T-cell (primary cell): Measurements from ENCODE around the gene RIPPLY3. TPM values are rescaled to one million over a fixed set of nuclear protein-coding genes. Genes with fewer than 3 reads are reported as not detected.

Experiments used
- ATAC-seq, 4 experiments: fragments of 200-7000 bp in 3 of 4; fragments of 150-1000 bp in 1 of 4; cut with Tn5 transposase; replicated peaks in 1 of 4; 1 replicate in 3 of 4; 2 replicates in 1 of 4; pipeline ENCODE4 v1.10.0; 2021; ENCODE audit warnings: moderate library complexity in 3 of 4, mild to moderate bottlenecking in 2 of 4, moderate number of reproducible peaks in 1 of 4
- CTCF ChIA-PET, 2 donors: fragments of 300-600 bp; sonication (Branson Sonifier 250); formaldehyde crosslinking; loops; one replicate each; lab custom pipeline; 2022; ENCODE audit warnings: antibody characterized with exemption in 2 of 2; lab: Charles Lee
- POLR2A ChIA-PET, 2 donors: fragments of 300-600 bp; sonication (Branson Sonifier 250); formaldehyde crosslinking; loops; one replicate each; lab custom pipeline; 2022; ENCODE audit warnings: antibody characterized with exemption in 2 of 2; lab: Charles Lee
- DNase-seq, 35 experiments: peaks; one replicate each; pipeline versions ENCODE4 v3.0.0 to v3.0.0-alpha.2; 2013 to 2023
- H3K27ac ChIP-seq: one replicate; pipeline ENCODE4 v1.5.1; 2013; ENCODE audit warnings: low read length
- H3K27me3 ChIP-seq, 2 experiments: replicated peaks in 1 of 2; 1 replicate in 1 of 2; 2 replicates in 1 of 2; pipeline versions ENCODE4 v1.6.1 to v1.7.0; 2013; ENCODE audit warnings: low read length in 1 of 2, mixed read lengths in 1 of 2; ENCODE audit not compliant: control insufficient read depth in 2 of 2, insufficient read depth in 2 of 2; ENCODE audit errors: extremely low read depth in 1 of 2
- H3K36me3 ChIP-seq, 2 donors: 1 replicate in 1 of 2; 2 replicates in 1 of 2; pipeline versions ENCODE4 v1.6.1 to v1.7.0; 2013; ENCODE audit warnings: low read length in 1 of 2; ENCODE audit not compliant: control insufficient read depth in 2 of 2, insufficient read depth in 1 of 2; ENCODE audit errors: extremely low read depth in 1 of 2
- H3K4me1 ChIP-seq, 2 experiments: 1 replicate in 1 of 2; 2 replicates in 1 of 2; pipeline versions ENCODE4 v1.6.1 to v1.7.0; 2013; ENCODE audit warnings: low read length in 2 of 2, mixed read lengths in 1 of 2; ENCODE audit not compliant: insufficient read depth in 2 of 2, control insufficient read depth in 1 of 2; ENCODE audit errors: extremely low read depth in 1 of 2
- H3K4me3 ChIP-seq, 2 donors: 1 replicate in 1 of 2; 2 replicates in 1 of 2; pipeline versions ENCODE4 v1.5.1 to v1.7.0; 2013; ENCODE audit warnings: mild to moderate bottlenecking in 2 of 2, low read length in 1 of 2, moderate library complexity in 1 of 2; ENCODE audit not compliant: control insufficient read depth in 1 of 2; ENCODE audit errors: extremely low read depth in 1 of 2
- H3K9me3 ChIP-seq: 2 replicates; pipeline ENCODE4 v1.7.0; 2013
- H3K27ac Mint-ChIP-seq, 2 donors: one replicate each; pipeline ENCODE4 v1.8.0; 2020 to 2021; ENCODE audit warnings: mild to moderate bottlenecking in 2 of 2, mixed read lengths in 2 of 2
- H3K27me3 Mint-ChIP-seq, 2 donors: one replicate each; pipeline ENCODE4 v1.8.0; 2021 to 2022; ENCODE audit warnings: mixed read lengths in 2 of 2
- H3K36me3 Mint-ChIP-seq: one replicate; pipeline ENCODE4 v1.8.0; 2021; ENCODE audit warnings: mixed read lengths
- H3K4me1 Mint-ChIP-seq, 3 donors: one replicate each; pipeline ENCODE4 v1.8.0; 2020 to 2022; ENCODE audit warnings: mixed read lengths in 3 of 3, mild to moderate bottlenecking in 1 of 3
- H3K4me3 Mint-ChIP-seq, 3 donors: one replicate each; pipeline ENCODE4 v1.8.0; 2020 to 2022; ENCODE audit warnings: mild to moderate bottlenecking in 3 of 3, mixed read lengths in 3 of 3, moderate library complexity in 3 of 3
- H3K9me3 Mint-ChIP-seq, 3 donors: one replicate each; pipeline ENCODE4 v1.8.0; 2020 to 2022; ENCODE audit warnings: mixed read lengths in 3 of 3
- WGBS: methylation state at CpG from one replicate; pipeline ENCODE4 v1.1.5; 2013; ENCODE audit warnings: missing lambda C conversion rate; ENCODE audit not compliant: insufficient coverage; 5-methylcytosine and 5-hydroxymethylcytosine counted together
- total RNA-seq, 35 experiments: library from RNA in 6 of 35; stranded (reverse) in 6 of 35; fragments of 120-200 nt in 1 of 35; gene quantifications; one replicate each; pipeline versions ENCODE4 v1.2.1 to v1.2.4 and lab custom pipeline; 2013 to 2026

RIPPLY3 gene
- total RNA-seq, 5 donors from 2014 or later (not counting 1 experiment from before 2014, with no cell fraction given), result not detected

DNA sequence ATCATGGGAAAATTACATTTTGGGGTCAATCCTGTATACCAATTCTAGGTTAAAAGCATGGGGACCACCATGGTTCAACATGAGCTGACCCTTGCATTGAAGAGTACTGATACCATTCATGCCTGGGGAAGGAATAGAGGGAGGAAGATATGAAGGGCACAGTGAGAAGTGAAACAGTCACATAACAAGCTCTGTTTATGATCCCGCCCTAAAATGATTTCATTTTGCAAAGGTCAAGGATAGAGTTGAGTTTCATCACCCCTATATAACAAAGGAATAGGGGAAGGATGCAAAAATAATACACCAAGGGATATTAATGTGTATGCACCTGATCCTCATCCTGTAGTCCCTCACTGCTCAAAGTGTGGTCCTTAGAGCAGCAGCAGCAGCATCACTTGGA lies 37.5 kb upstream of the RIPPLY3 start:
- CTCF ChIA-PET, result interaction anchor here in 1 of 2 donors (0.6 kb wide), 1 partner anchor 855 kb away, joined by 6 read pairs; no protein-coding TSS in a partner anchor
- no peaks in the 10 kb centered on the region for H3K27me3 ChIP-seq
- peak overlapping the region in 1 of 2 donors; percentile 3 for H3K27ac Mint-ChIP-seq

DNA sequence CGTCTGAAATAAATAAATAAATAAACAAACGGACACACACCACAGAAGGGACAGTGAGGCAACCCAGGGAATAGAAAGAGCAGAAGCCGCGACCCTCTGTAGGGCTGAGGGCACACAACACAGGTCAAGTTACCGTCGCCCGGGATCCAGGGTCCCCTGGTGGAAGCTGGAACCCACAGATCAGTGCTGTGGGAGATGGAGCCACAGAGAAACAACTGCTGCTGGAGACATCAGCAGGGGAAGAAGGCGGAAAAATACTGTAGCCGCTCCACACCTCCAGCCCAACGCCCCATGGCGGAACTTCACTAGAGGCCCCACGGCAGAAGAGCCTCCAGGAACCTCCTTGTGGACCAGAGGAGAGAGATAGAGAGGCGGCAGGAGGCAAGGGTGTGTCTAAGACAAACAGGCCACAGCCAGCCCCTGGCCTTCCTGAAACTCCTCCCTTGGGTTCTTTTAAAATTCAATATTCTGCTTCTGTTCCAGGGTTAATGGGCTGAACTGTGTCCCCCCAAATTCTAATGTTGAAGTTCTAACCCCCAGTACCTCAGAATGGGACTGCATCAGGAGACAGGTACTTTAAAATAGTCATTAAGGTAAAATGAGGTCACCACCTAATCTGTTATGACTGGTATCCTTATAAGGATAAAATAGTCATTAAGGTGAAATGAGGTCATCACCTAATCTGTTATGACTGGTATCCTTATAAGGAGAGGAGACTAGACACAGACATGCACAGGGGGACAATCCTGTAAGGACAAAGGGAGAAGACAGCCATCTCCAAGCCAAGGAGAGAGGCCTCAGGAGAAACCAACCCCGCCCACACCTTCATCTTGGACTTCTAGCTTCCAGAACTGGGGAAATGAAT lies 32.3 kb upstream of the RIPPLY3 start:
- Histone ChIP-seq H3K27me3 (no peaks in the 10 kb centered on the region), H3K36me3 (no peaks in the 10 kb centered on the region), H3K4me3 (no peak overlapping the region), H3K4me1 (peaks cover 0 to 8% of the 10 kb centered on the region in 2 experiments), H3K9me3 (no peaks in the 10 kb centered on the region), H3K27ac (no peak overlapping the region)
- ChIA-PET CTCF (no interaction called here), POLR2A (no interaction called here)
- no peaks in the 10 kb centered on the region for H3K36me3 Mint-ChIP-seq
- no peaks in the 10 kb centered on the region for H3K9me3 Mint-ChIP-seq
- WGBS, result 85% methylated on average over 9 of the region's 14 CpGs
- no peak for ATAC-seq
- peaks cover 0 to 15% (median 8%) of the 10 kb centered on the region in 3 donors for H3K4me1 Mint-ChIP-seq
- no peak overlapping the region for H3K27ac Mint-ChIP-seq
- no peak overlapping the region for H3K4me3 Mint-ChIP-seq
- no peak for DNase-seq
- no peaks in the 10 kb centered on the region for H3K27me3 Mint-ChIP-seq

More for the DNA sequence above, 37.5 kb upstream of the RIPPLY3 start:
- H3K9me3 Mint-ChIP-seq, result no peaks in the 10 kb centered on the region
- POLR2A ChIA-PET, result no interaction called here
- H3K36me3 Mint-ChIP-seq, result no peaks in the 10 kb centered on the region
- no peaks in the 10 kb centered on the region for H3K27me3 Mint-ChIP-seq
- WGBS, result no CpG with 5 or more reads among the region's 1 CpG
- no peak overlapping the region for H3K4me3 Mint-ChIP-seq
- peaks cover 4 to 17% of the 10 kb centered on the region in 2 experiments for H3K4me1 ChIP-seq
- H3K36me3 ChIP-seq, result no peaks in the 10 kb centered on the region
- DNase-seq (no peak), ATAC-seq (no peak)
- peaks cover 10 to 16% (median 12%) of the 10 kb centered on the region in 3 donors for H3K4me1 Mint-ChIP-seq
- H3K9me3 ChIP-seq, result no peaks in the 10 kb centered on the region
- no peak overlapping the region for H3K27ac ChIP-seq
- H3K4me3 ChIP-seq, result no peak overlapping the region

DNA sequence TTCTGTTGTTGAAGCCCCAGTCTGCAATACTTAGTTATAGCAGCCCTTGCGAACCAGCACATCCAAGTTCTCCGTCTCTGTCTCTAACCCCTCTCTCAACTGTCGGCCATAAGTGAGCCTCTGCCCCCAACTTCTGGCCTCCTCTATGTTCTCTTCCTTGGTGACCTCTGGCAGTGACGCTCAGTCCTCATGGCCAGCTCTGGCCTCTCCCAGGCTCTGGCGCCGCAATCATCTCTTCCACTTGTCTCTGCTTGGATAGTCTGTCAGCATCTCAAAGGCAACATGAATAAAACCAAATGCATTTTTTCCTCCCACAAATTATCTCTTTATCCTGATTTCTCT lies 31.7 kb upstream of the RIPPLY3 start:
- CTCF ChIA-PET, result no interaction called here
- Histone ChIP-seq H3K4me3 (no peak overlapping the region), H3K36me3 (no peaks in the 10 kb centered on the region), H3K9me3 (no peaks in the 10 kb centered on the region), H3K27me3 (no peaks in the 10 kb centered on the region), H3K27ac (no peak overlapping the region), H3K4me1 (peaks cover 0 to 8% of the 10 kb centered on the region in 2 experiments)
- DNase-seq (no peak), ATAC-seq (no peak)
- Mint-ChIP-seq H3K36me3 (no peaks in the 10 kb centered on the region), H3K9me3 (no peaks in the 10 kb centered on the region), H3K27me3 (no peaks in the 10 kb centered on the region), H3K4me1 (peaks cover 0 to 15% (median 8%) of the 10 kb centered on the region in 3 donors), H3K4me3 (no peak overlapping the region), H3K27ac (no peak overlapping the region)
- POLR2A ChIA-PET, result no interaction called here
- 89% methylated on average over 6 of the region's 6 CpGs for WGBS

DNA sequence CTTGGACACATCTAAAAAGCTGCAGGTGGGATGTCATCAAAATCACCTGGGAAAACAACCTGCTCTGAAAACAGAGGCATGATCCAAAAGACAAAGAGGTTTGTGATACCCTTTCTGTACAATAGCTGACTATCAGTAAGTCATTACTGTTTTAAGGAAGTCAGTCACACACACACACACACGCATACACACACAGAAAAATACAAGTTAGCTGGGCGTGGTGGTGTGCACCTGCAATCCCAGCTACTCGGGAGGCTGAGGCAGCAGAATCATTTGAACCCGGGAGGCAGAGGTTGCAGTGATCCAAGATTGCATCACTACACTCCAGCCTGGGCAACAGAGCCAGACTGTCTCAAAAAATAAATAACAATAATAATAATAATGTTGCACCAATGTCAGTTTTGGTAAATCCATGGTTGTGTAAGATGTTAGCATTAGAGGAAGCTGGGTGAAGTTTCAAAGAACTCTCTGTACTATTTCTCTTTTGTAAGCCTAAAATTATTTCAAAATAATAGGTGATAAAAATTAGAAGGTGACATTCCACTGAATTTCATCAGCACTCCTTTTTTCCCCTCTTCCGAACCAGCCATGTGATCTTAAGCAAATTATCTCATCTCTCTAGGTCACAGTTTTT lies 30.2 kb upstream of the RIPPLY3 start:
- Mint-ChIP-seq H3K4me1 (peaks cover 7 to 22% (median 15%) of the 10 kb centered on the region in 3 donors), H3K9me3 (no peaks in the 10 kb centered on the region), H3K27me3 (peaks cover 0 to 5% of the 10 kb centered on the region in 2 donors), H3K27ac (no peak overlapping the region), H3K4me3 (no peak overlapping the region), H3K36me3 (no peaks in the 10 kb centered on the region)
- Histone ChIP-seq H3K9me3 (no peaks in the 10 kb centered on the region), H3K4me1 (peaks cover 5 to 17% of the 10 kb centered on the region in 2 experiments), H3K4me3 (no peak overlapping the region), H3K36me3 (no peaks in the 10 kb centered on the region), H3K27me3 (no peaks in the 10 kb centered on the region), H3K27ac (no peak overlapping the region)
- no peak for DNase-seq
- no peak for ATAC-seq
- WGBS, result 83% methylated on average over 4 of the region's 5 CpGs
- ChIA-PET CTCF (interaction anchor here (0.6 to 1.5 kb wide), 6 partner anchors 11 to 35 kb away, joined by 3 to 6 read pairs (median 4); no protein-coding TSS in a partner anchor), POLR2A (interaction anchor here (0.6 to 1.2 kb wide), 3 partner anchors 10 to 61 kb away, joined by 3 to 5 read pairs (median 4); partner anchors contain the start of gene HLCS (in 1 of the 2))

DNA sequence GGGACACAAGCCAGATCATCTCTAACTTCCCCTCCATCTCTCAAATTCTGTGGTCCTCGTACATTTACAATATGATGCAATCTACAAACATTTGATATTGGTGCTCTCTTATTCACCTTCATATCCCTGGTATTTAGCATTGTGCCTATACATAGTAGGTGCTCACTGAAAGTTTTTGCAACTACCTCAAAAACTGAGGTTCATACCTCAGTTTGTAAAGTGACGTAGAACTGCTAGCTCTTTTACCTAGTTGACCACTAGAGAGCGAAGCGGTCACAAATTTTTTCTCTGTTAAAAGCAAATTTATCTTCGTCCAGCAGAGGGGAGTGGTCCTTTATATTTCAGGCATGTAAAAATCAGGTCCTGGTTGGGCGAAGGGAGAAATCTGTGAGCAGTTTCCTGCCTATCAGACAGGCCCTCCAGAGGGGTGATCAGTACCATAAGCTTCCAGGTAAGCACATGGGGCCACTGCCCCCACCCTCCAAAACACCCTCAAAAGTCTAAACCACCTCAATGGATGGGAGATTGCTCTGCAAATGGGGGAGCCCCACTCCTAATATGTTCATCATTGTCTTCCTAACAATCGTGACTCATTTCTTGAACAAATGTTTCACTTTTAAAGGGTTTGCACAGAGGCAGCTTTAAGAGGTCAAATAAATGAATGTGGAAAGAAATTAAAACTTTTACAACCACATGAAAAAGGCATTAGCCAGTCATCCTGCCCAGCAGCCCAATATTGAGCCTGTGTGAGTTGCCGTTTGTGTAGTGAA lies 29.4 kb upstream of the RIPPLY3 start:
- DNase-seq (peak in 8 of 35 experiments; percentile 5 to 65 (median 24)), ATAC-seq (peak; percentile 54 to 67 (median 58))
- no peaks in the 10 kb centered on the region for H3K27me3 ChIP-seq
- peaks cover 0 to 5% of the 10 kb centered on the region in 2 donors for H3K27me3 Mint-ChIP-seq
- H3K9me3 ChIP-seq, result no peaks in the 10 kb centered on the region
- H3K36me3 ChIP-seq, result no peaks in the 10 kb centered on the region
- no peak overlapping the region for H3K27ac ChIP-seq
- ChIA-PET CTCF (interaction anchor here (1.0 to 1.5 kb wide), 5 partner anchors 10 to 33 kb away, joined by 3 to 6 read pairs (median 5); no protein-coding TSS in a partner anchor), POLR2A (interaction anchor here in 1 of 2 donors (1.2 kb wide), 1 partner anchor 10 kb away, joined by 3 read pairs; the partner anchor contains the start of gene HLCS)
- H3K36me3 Mint-ChIP-seq, result no peaks in the 10 kb centered on the region
- WGBS, result 19% methylated on average over 4 of the region's 8 CpGs
- H3K4me1 Mint-ChIP-seq, result peaks cover 10 to 27% (median 20%) of the 10 kb centered on the region in 3 donors
- no peaks in the 10 kb centered on the region for H3K9me3 Mint-ChIP-seq
- H3K4me3 Mint-ChIP-seq, result no peak overlapping the region
- peaks cover 5 to 17% of the 10 kb centered on the region in 2 experiments for H3K4me1 ChIP-seq
- no peak overlapping the region for H3K4me3 ChIP-seq
- H3K27ac Mint-ChIP-seq, result peak overlapping the region; percentile 31 to 52
